OCI-LY1 (cell line): ENCODE results near the gene SFRP2.

ENCODE experiments used
- H2AFZ ChIP-seq: fragments of 200-600 bp; sonication (generic), shearing (Covaris generic); 2 replicates; pipeline ENCODE4 v1.6.0; 2014; ENCODE audit warnings: antibody characterized with exemption, mild to moderate bottlenecking, low read length
- H3F3A ChIP-seq: fragments of 200-600 bp; sonication (generic), shearing (Covaris generic); 2 replicates; pipeline ENCODE4 v1.6.0; 2014; ENCODE audit warnings: mild to moderate bottlenecking, antibody characterized with exemption, low read length, moderate library complexity; ENCODE audit not compliant: insufficient read depth
- H3K27ac ChIP-seq: fragments of 200-600 bp; sonication (generic); 2 replicates; pipeline ENCODE4 v1.5.1; 2014; ENCODE audit warnings: low read length, mixed run types, mild to moderate bottlenecking, low read depth; ENCODE audit not compliant: poor library complexity, severe bottlenecking
- H3K27me3 ChIP-seq: fragments of 200-600 bp; sonication (generic); 2 replicates; pipeline ENCODE4 v1.6.0; 2014; ENCODE audit warnings: antibody characterized with exemption, mild to moderate bottlenecking, low read length, moderate library complexity; ENCODE audit not compliant: insufficient read depth
- H3K36me3 ChIP-seq: fragments of 200-600 bp; sonication (generic); 2 replicates; pipeline ENCODE4 v1.6.1; 2014; ENCODE audit warnings: mild to moderate bottlenecking, antibody characterized with exemption, low read length, moderate library complexity, mixed read lengths; ENCODE audit not compliant: insufficient read depth
- H3K4me1 ChIP-seq: fragments of 200-600 bp; sonication (generic); 2 replicates; pipeline ENCODE4 v1.5.1; 2014; ENCODE audit warnings: mild to moderate bottlenecking, low read length, moderate library complexity; ENCODE audit not compliant: insufficient read depth, severe bottlenecking
- H3K4me2 ChIP-seq: fragments of 200-600 bp; sonication (generic), shearing (Covaris generic); 2 replicates; pipeline ENCODE4 v1.6.1; 2014; ENCODE audit warnings: low read length
- H3K4me3 ChIP-seq: fragments of 200-600 bp; sonication (generic); 2 replicates; pipeline ENCODE4 v1.5.1; 2014; ENCODE audit warnings: low read length, low read depth, mild to moderate bottlenecking, mixed read lengths; ENCODE audit not compliant: poor library complexity, severe bottlenecking
- H3K79me2 ChIP-seq: fragments of 200-600 bp; shearing (Covaris generic); 2 replicates; pipeline ENCODE4 v1.6.1; 2016; ENCODE audit warnings: mixed run types, low read length, mixed read lengths; ENCODE audit not compliant: insufficient read depth
- H3K9ac ChIP-seq: fragments of 200-600 bp; sonication (generic), shearing (Covaris generic); 2 replicates; pipeline ENCODE4 v1.6.1; 2014; ENCODE audit warnings: mild to moderate bottlenecking, low read length, mixed read lengths
- H3K9me2 ChIP-seq: fragments of 200-600 bp; sonication (generic), shearing (Covaris generic); 2 replicates; pipeline ENCODE4 v1.6.1; 2014; ENCODE audit warnings: low read depth, mild to moderate bottlenecking, low read length, mixed read lengths
- H3K9me3 ChIP-seq: fragments of 200-600 bp; shearing (Covaris generic); 2 replicates; pipeline ENCODE4 v1.6.1; 2014; ENCODE audit warnings: low read length, mixed read lengths
- H4K20me1 ChIP-seq: fragments of 200-600 bp; sonication (generic), shearing (Covaris generic); 2 replicates; pipeline ENCODE4 v1.6.0; 2016; ENCODE audit warnings: mild to moderate bottlenecking, low read length; ENCODE audit not compliant: insufficient read depth
- EZH2 ChIP-seq: fragments of 200-600 bp; sonication (generic), shearing (Covaris generic); IDR thresholded peaks from 2 replicates; pipeline ENCODE4 v1.8.0; 2017; ENCODE audit warnings: borderline replicate concordance, mixed run types, mild to moderate bottlenecking, antibody characterized with exemption, low read length, moderate library complexity, mixed read lengths
- TF ChIP-seq, protein P1 (sequence below): fragments of 200-600 bp; sonication (generic), shearing (Covaris generic); IDR thresholded peaks from 2 replicates; pipeline ENCODE4 v1.5.1; 2017; ENCODE audit warnings: mild to moderate bottlenecking, antibody characterized with exemption, low read length, moderate library complexity, mixed read lengths

Gene SFRP2

GRCh38 chr4:153788413-153789276 is at the start of gene SFRP2:
SFRP2 (minus strand) TSS chr4:153789083; CDS start chr4:153788835, 248 bp downstream.
- H2AFZ ChIP-seq: no peak within 1 kb of the TSS
- TF ChIP-seq, protein P1, sequence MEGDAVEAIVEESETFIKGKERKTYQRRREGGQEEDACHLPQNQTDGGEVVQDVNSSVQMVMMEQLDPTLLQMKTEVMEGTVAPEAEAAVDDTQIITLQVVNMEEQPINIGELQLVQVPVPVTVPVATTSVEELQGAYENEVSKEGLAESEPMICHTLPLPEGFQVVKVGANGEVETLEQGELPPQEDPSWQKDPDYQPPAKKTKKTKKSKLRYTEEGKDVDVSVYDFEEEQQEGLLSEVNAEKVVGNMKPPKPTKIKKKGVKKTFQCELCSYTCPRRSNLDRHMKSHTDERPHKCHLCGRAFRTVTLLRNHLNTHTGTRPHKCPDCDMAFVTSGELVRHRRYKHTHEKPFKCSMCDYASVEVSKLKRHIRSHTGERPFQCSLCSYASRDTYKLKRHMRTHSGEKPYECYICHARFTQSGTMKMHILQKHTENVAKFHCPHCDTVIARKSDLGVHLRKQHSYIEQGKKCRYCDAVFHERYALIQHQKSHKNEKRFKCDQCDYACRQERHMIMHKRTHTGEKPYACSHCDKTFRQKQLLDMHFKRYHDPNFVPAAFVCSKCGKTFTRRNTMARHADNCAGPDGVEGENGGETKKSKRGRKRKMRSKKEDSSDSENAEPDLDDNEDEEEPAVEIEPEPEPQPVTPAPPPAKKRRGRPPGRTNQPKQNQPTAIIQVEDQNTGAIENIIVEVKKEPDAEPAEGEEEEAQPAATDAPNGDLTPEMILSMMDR: no peak
- no peak for TF ChIP-seq EZH2
- H3K4me3 ChIP-seq: no peak within 1 kb of the TSS
- H3K9me2 ChIP-seq: no peaks in the 10 kb centered on the region
- no peak within 1 kb of the TSS for H3K27ac ChIP-seq
- no peaks in the 10 kb centered on the region for H4K20me1 ChIP-seq
- no peaks in the 10 kb centered on the region for H3K27me3 ChIP-seq
- no peaks in the 10 kb centered on the region for H3K4me1 ChIP-seq
- H3F3A ChIP-seq: no peaks in the 10 kb centered on the region
- no peaks in the 10 kb centered on the region for H3K9me3 ChIP-seq
- H3K4me2 ChIP-seq: no peak within 1 kb of the TSS
- H3K9ac ChIP-seq: no peak within 1 kb of the TSS
- H3K36me3 ChIP-seq: no peaks in the 10 kb centered on the region
- H3K79me2 ChIP-seq: no peaks in the 10 kb centered on the region

DNA sequence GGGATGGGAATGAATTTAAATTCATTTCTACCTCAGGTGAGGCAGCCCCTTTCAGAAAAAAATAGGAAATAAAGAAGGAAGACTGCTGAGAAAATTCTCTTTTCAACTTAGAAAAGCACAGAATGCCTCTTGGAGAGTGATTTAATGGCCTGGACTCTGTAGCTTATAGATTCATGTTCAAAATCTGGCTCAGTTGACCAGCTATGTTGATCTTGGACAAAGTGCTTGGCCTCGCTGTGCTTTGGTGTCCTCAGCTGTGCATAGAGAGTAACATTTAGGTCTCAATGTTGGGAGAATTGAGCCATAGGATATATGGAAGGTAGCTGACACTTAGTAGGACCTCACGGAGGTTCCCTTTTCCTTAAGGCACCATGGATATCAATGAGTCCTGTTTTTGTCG is 49.7 kb upstream of the SFRP2 start:
- no peak overlapping the region for H3K9ac ChIP-seq
- no peaks in the 10 kb centered on the region for H3K79me2 ChIP-seq
- no peak for TF ChIP-seq EZH2
- TF ChIP-seq, protein P1: no peak
- H3K27ac ChIP-seq: no peak overlapping the region
- no peaks in the 10 kb centered on the region for H3K9me2 ChIP-seq
- H3K9me3 ChIP-seq: no peaks in the 10 kb centered on the region
- H3K36me3 ChIP-seq: no peaks in the 10 kb centered on the region
- H3K4me1 ChIP-seq: no peaks in the 10 kb centered on the region
- no peak overlapping the region for H3K4me2 ChIP-seq
- no peaks in the 10 kb centered on the region for H3K27me3 ChIP-seq
- no peak overlapping the region for H3K4me3 ChIP-seq
- no peaks in the 10 kb centered on the region for H4K20me1 ChIP-seq
- no peaks in the 10 kb centered on the region for H3F3A ChIP-seq
- H2AFZ ChIP-seq: no peak overlapping the region

DNA sequence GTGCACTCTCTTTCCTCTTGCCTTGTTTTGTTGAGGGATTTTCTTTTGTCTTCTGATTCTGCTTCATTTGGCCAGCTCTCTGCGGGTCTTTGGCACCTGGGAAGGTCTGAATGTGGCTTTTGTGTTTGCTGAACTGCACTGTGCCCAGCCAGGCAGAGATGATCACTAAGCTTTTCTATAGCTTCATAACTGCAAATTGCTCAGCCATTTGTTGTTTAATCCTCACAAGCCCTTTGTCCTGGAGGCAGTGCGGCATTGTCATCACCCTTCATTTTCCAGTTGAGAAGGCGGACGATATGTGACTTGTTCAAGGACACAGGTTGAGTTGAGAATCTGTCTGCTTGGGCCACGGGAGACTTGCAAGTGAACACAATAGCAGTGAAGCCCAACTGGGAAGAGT is 46.0 kb upstream of the SFRP2 start:
- no peak overlapping the region for H3K4me3 ChIP-seq
- no peaks in the 10 kb centered on the region for H3K27me3 ChIP-seq
- H3K36me3 ChIP-seq: no peaks in the 10 kb centered on the region
- no peak overlapping the region for H3K9ac ChIP-seq
- H3K4me2 ChIP-seq: no peak overlapping the region
- H3K27ac ChIP-seq: no peak overlapping the region
- no peaks in the 10 kb centered on the region for H3K4me1 ChIP-seq
- no peak overlapping the region for H2AFZ ChIP-seq
- no peaks in the 10 kb centered on the region for H3K79me2 ChIP-seq
- H4K20me1 ChIP-seq: no peaks in the 10 kb centered on the region
- no peaks in the 10 kb centered on the region for H3K9me3 ChIP-seq
- TF ChIP-seq, protein P1: no peak
- no peak for TF ChIP-seq EZH2
- no peaks in the 10 kb centered on the region for H3K9me2 ChIP-seq
- no peaks in the 10 kb centered on the region for H3F3A ChIP-seq
